Measurements from ENCODE around the gene SMIM38.

Gene SMIM38

DNA sequence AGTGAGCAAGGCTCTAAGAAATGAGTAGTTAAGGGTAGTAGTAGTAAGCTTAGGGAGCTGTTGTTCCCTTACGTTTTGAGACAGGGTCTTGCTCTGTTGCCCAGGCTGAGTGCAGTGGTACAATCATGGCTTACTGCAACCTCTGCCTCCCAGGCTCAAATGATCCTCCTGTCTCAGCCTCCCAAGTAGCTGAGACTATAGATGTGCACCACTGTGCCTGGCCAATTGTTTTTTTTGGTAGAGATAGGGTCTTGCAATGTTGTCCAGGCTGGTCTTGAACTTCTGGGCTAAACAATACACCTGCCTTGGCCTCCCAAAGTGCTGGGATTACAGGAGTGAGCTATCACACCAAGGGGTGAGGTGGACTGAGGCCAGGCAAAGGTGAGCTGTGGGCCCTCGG is 10.0 kb downstream of the SMIM38 start:
- no peaks in the 10 kb centered on the region for H3K27me3 ChIP-seq (replicated peaks)
- H3K27ac ChIP-seq = no peak overlapping the region
- DNase-seq = no peak
- in situ Hi-C loops (cut with HindIII; ENCODE audit: low pct_ligation_motif_present, low sequenced_read_pairs) = no loop called here
- H3K36me3 ChIP-seq (replicated peaks) = no peaks in the 10 kb centered on the region
- TF ChIP-seq, protein P1, sequence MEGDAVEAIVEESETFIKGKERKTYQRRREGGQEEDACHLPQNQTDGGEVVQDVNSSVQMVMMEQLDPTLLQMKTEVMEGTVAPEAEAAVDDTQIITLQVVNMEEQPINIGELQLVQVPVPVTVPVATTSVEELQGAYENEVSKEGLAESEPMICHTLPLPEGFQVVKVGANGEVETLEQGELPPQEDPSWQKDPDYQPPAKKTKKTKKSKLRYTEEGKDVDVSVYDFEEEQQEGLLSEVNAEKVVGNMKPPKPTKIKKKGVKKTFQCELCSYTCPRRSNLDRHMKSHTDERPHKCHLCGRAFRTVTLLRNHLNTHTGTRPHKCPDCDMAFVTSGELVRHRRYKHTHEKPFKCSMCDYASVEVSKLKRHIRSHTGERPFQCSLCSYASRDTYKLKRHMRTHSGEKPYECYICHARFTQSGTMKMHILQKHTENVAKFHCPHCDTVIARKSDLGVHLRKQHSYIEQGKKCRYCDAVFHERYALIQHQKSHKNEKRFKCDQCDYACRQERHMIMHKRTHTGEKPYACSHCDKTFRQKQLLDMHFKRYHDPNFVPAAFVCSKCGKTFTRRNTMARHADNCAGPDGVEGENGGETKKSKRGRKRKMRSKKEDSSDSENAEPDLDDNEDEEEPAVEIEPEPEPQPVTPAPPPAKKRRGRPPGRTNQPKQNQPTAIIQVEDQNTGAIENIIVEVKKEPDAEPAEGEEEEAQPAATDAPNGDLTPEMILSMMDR (IDR thresholded peaks at IDR 0.05; ENCODE audit: low read depth, low read length, missing control alignments) = no peak
- H3K4me3 ChIP-seq (ENCODE audit: low read depth, low read length) = no peak overlapping the region

DNA sequence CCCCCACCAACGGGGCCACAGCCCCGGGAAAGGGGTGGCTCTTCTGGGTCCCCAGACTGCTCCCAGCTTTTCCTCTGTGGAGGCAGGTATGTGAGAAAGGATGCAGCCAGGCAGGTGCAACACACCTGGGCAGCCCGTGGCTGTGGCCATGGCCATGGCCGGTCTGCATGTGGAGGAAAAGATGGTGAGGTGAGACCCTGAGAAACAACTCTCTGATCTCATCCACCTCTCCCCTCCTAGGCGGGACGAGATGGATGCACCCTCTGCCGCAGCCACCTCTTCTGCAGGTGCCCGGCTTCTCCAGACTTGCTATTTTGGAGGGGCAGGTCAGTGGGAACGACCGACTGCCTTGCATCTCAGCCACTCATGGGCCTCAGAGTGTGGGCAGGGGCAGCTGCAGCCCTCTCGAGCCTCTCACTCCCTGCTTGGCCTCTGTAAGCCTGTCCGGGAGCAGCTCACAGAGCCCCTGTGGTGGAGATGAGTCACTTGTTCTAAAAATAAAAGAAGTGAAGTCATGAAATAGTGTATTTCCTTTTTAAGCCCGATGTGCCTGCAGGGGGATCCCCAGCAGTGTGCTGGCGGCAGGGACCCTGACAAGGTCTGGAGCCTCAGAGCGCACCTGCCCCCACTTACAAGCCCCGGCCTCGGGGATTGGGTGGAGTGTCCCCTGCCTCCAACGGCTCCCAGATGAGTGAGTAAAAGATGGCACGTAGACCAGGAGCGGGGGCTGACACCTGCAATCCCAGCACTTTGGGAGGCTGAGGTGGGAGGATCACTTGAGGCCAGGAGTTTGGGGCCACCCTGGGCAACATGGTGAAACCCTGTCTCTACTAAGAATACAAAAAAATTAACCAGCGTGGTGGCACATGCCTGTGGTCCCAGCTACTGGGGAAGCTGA is 10.7 kb downstream of the SMIM38 start:
- in situ Hi-C loops (cut with HindIII; ENCODE audit: low pct_ligation_motif_present, low sequenced_read_pairs) = no loop called here
- Histone ChIP-seq H3K36me3 (replicated peaks) (no peaks in the 10 kb centered on the region), H3K27ac (no peak overlapping the region), H3K27me3 (replicated peaks) (no peaks in the 10 kb centered on the region), H3K4me3 (ENCODE audit: low read depth, low read length) (no peak overlapping the region)
- DNase-seq = peak; percentile 84
- TF ChIP-seq, protein P1 (IDR thresholded peaks at IDR 0.05; ENCODE audit: low read depth, low read length, missing control alignments) = peak; percentile 59

DNA sequence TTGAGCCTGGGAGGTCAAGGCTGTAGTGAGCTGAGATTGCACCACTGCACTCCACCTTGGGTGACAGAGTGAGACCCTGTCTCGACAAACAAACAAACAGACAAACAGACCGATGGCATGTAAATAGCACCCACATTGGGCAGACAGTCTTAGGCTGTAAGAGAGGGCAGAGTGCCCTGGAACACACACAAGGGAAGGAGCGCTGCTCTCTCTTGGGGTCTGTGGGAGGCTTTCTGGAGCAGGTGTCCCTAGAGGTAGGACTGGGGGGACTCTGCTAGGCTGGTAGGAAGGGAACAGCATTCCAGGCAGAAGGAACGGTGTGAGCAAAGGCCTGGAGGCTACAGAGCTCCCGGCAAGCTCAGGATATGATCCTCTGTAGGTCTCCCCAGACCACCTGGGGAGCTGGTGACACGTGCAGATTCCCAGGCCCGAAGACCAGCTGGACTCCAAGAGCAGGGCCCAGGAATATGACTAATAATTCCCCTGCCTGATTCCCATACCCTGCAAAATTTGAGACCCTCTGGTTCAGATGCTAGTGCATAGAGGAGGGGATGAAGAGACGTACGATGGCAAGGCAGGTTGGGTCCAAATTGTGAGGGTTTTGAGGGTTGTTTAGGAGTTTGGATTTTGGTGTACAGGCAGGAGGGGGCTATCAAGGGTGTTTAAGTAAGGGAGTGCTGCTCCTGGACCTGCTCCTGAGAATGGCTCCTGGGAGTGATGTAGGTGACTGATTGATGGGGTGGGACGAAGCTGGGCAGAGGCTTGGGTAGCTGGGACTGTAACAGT is 11.6 kb downstream of the SMIM38 start:
- no peak for DNase-seq
- Histone ChIP-seq H3K4me3 (ENCODE audit: low read depth, low read length) (no peak overlapping the region), H3K27ac (no peak overlapping the region), H3K27me3 (replicated peaks) (no peaks in the 10 kb centered on the region), H3K36me3 (replicated peaks) (no peaks in the 10 kb centered on the region)
- TF ChIP-seq, protein P1 (IDR thresholded peaks at IDR 0.05; ENCODE audit: low read depth, low read length, missing control alignments) = no peak
- in situ Hi-C loops (cut with HindIII; ENCODE audit: low pct_ligation_motif_present, low sequenced_read_pairs) = no loop called here

DNA sequence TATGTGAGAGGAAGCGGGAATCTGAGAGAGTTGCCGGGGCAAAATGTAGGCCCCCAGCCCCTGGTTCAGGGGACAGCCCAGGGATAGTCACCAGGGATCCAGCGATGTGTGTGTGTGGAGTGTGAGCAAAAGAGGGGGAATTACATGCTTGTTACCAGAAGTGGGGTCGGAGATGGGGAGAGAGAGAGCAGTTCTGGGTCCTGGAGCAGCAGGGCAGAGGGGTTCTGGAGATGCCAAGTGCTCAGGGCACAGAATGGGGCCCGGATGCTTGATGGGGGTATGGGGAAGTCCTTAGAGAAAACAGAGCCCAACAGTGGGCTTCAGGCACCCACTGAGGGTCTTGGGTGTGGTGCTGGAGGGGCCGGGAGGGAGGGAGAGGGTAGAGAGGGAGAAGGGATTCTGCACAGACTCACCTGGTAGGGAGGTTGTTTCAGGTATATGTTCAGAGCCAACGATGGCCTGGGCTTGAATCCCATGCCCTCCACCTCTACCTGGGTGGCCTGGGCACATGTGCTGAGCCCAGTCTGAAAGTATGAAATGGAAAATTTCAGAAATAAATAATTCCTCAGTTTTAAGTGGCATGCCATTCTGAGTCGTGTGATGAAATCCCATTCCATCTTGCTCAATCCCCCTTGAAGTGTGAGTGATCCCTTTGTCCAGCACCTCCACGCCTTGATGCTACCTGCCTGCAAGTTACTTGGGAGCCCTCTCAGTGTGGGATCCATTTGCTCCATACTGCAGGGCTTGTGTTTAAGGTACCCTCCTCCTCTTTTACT is 12.4 kb downstream of the SMIM38 start:
- Histone ChIP-seq H3K4me3 (ENCODE audit: low read depth, low read length) (no peak overlapping the region), H3K27ac (no peak overlapping the region), H3K36me3 (replicated peaks) (no peaks in the 10 kb centered on the region), H3K27me3 (replicated peaks) (no peaks in the 10 kb centered on the region)
- in situ Hi-C loops (cut with HindIII; ENCODE audit: low pct_ligation_motif_present, low sequenced_read_pairs) = no loop called here
- DNase-seq = no peak
- TF ChIP-seq, protein P1 (IDR thresholded peaks at IDR 0.05; ENCODE audit: low read depth, low read length, missing control alignments) = no peak

DNA sequence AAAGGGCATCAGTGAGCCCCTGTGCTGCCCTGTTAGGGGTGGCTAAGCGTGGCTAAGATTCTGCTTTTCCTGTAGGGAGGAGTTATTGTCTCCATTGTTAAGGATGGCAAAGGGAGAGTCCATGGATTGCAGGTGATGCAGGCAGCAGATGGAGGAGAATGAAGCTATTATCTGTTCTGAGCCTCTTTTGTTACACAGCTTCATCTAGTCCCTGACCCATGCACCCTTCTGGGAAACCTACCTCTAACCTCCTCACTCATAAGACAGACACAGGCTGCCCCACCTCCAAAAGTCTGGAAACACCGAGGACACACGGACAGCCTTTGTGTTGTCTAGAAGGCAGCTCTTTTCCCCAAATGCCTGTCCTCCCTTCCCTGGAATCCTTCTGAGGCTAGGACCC is 13.7 kb downstream of the SMIM38 start:
- TF ChIP-seq, protein P1 (IDR thresholded peaks at IDR 0.05; ENCODE audit: low read depth, low read length, missing control alignments) = no peak
- Histone ChIP-seq H3K4me3 (ENCODE audit: low read depth, low read length) (no peak overlapping the region), H3K27ac (no peak overlapping the region), H3K27me3 (replicated peaks) (no peaks in the 10 kb centered on the region), H3K36me3 (replicated peaks) (no peaks in the 10 kb centered on the region)
- no peak for DNase-seq
- in situ Hi-C loops (cut with HindIII; ENCODE audit: low pct_ligation_motif_present, low sequenced_read_pairs) = no loop called here
